ENCODE data around the gene CHRM5. TPM values are rescaled to one million over a fixed set of nuclear protein-coding genes. Genes with fewer than 3 reads are reported as not detected.

The CHRM5 gene
- total and polyA plus RNA-seq, 2 donors from 2014 or later, result 0.06 TPM; not detected in 1

DNA sequence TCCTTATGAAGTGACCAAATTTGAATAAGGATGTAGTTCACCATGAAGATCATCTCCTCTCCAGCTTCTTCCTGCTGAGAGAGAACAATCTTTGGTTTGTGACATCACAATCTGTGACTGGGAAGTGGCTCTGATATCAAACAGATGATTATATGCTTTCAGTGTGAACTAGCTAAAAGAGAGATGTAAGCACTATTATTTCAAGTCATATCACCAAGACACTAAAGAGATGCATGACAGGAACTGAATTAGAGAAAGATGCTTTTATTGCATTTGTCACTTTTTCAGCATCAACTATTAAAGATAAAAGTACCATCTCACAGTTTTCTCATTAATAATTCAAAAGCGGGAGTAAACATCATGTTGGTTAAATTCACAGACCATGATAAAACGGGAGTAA is 3.5 kb downstream of the CHRM5 start:
- no peaks in the 10 kb centered on the region for H3K36me3 ChIP-seq (ENCODE audit: control insufficient read depth in 2 of 3, insufficient read depth in 3 of 3, low read length in 3 of 3)
- no peak overlapping the region for H3K9ac ChIP-seq (ENCODE audit: low read length in 3 of 3)
- H3K4me1 ChIP-seq (ENCODE audit: control insufficient read depth in 2 of 3, insufficient read depth in 2 of 3, low read depth in 1 of 3, low read length in 3 of 3), result no peaks in the 10 kb centered on the region
- intact Hi-C loops (cut with DNase I), result no loop called here
- no peak for FAIRE-seq
- no peaks in the 10 kb centered on the region for H3K27me3 ChIP-seq (ENCODE audit: control insufficient read depth, insufficient read depth, low read length)
- DNase-seq, result no peak
- no peak overlapping the region for H3K27ac ChIP-seq (ENCODE audit: low read depth in 2 of 2, low read length in 2 of 2)
- no peaks in the 10 kb centered on the region for H3K9me3 ChIP-seq (ENCODE audit: control insufficient read depth in 2 of 3, insufficient read depth in 1 of 3, low read length in 3 of 3)
- TF ChIP-seq, protein P1, sequence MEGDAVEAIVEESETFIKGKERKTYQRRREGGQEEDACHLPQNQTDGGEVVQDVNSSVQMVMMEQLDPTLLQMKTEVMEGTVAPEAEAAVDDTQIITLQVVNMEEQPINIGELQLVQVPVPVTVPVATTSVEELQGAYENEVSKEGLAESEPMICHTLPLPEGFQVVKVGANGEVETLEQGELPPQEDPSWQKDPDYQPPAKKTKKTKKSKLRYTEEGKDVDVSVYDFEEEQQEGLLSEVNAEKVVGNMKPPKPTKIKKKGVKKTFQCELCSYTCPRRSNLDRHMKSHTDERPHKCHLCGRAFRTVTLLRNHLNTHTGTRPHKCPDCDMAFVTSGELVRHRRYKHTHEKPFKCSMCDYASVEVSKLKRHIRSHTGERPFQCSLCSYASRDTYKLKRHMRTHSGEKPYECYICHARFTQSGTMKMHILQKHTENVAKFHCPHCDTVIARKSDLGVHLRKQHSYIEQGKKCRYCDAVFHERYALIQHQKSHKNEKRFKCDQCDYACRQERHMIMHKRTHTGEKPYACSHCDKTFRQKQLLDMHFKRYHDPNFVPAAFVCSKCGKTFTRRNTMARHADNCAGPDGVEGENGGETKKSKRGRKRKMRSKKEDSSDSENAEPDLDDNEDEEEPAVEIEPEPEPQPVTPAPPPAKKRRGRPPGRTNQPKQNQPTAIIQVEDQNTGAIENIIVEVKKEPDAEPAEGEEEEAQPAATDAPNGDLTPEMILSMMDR (IDR thresholded peaks at IDR 0.05; ENCODE audit: borderline replicate concordance, extremely low read depth, insufficient read depth), result no peak
- no peak overlapping the region for H3K4me3 ChIP-seq (ENCODE audit: low read length in 3 of 3)

DNA sequence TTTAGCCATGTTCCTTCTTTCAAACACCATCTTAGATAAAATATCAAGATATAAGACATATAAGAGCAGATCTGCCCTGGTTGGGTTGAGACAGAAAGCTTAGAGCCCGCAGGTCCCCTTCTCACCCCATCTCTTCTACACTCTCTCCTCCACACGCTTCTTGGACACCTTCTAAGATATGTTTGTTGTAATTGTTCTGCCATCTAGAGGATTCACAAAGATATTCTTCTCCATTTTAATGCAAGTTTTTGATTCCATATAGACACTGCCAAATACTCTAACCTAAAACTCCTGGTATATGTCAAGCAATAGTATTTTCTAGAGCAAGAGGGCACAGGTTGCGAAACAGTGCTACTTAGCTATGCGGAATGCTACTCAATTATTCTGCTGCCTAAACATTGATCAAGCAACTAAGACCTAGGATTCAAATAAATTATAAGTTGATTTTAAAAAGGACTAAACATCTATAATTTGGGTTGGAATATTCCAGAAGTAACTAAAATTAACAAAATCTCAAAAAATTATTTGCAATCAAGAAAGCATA is 6.8 kb downstream of the CHRM5 start:
- Histone ChIP-seq H3K9ac (ENCODE audit: low read length in 3 of 3) (no peak overlapping the region), H3K27ac (ENCODE audit: low read depth in 2 of 2, low read length in 2 of 2) (no peak overlapping the region), H3K9me3 (ENCODE audit: control insufficient read depth in 2 of 3, insufficient read depth in 1 of 3, low read length in 3 of 3) (no peaks in the 10 kb centered on the region), H3K4me1 (ENCODE audit: control insufficient read depth in 2 of 3, insufficient read depth in 2 of 3, low read depth in 1 of 3, low read length in 3 of 3) (no peaks in the 10 kb centered on the region), H3K36me3 (ENCODE audit: control insufficient read depth in 2 of 3, insufficient read depth in 3 of 3, low read length in 3 of 3) (no peaks in the 10 kb centered on the region), H3K4me3 (ENCODE audit: low read length in 3 of 3) (no peak overlapping the region), H3K27me3 (ENCODE audit: control insufficient read depth, insufficient read depth, low read length) (no peaks in the 10 kb centered on the region)
- TF ChIP-seq, protein P1 (IDR thresholded peaks at IDR 0.05; ENCODE audit: borderline replicate concordance, extremely low read depth, insufficient read depth), result no peak
- FAIRE-seq (no peak), DNase-seq (no peak)
- intact Hi-C loops (cut with DNase I), result no loop called here

DNA sequence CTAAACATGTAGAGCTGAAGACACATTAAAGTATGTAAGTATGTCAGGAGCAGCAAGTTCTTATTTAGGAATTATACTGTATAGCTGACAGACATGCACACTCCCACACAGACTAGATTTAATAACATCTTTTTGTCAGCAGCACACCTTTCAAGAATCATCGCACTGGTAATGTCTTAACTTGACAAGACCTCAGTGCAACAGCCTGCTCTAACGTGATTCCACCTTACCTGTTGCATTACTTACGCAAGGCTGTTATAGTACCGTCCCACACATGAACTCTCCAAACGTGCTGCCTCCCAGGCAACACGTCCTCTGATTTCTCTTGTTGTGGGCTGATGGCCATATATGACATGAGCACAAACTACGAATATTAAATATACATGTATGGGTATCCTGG is 11.9 kb downstream of the CHRM5 start:
- H3K4me1 ChIP-seq (ENCODE audit: control insufficient read depth in 2 of 3, insufficient read depth in 2 of 3, low read depth in 1 of 3, low read length in 3 of 3), result no peaks in the 10 kb centered on the region
- no peak overlapping the region for H3K9ac ChIP-seq (ENCODE audit: low read length in 3 of 3)
- H3K27ac ChIP-seq (ENCODE audit: low read depth in 2 of 2, low read length in 2 of 2), result no peak overlapping the region
- DNase-seq (no peak), FAIRE-seq (no peak)
- H3K9me3 ChIP-seq (ENCODE audit: control insufficient read depth in 2 of 3, insufficient read depth in 1 of 3, low read length in 3 of 3), result no peaks in the 10 kb centered on the region
- no peaks in the 10 kb centered on the region for H3K27me3 ChIP-seq (ENCODE audit: control insufficient read depth, insufficient read depth, low read length)
- intact Hi-C loops (cut with DNase I), result no loop called here
- no peaks in the 10 kb centered on the region for H3K36me3 ChIP-seq (ENCODE audit: control insufficient read depth in 2 of 3, insufficient read depth in 3 of 3, low read length in 3 of 3)
- H3K4me3 ChIP-seq (ENCODE audit: low read length in 3 of 3), result no peak overlapping the region
- TF ChIP-seq, protein P1 (IDR thresholded peaks at IDR 0.05; ENCODE audit: borderline replicate concordance, extremely low read depth, insufficient read depth), result no peak

DNA sequence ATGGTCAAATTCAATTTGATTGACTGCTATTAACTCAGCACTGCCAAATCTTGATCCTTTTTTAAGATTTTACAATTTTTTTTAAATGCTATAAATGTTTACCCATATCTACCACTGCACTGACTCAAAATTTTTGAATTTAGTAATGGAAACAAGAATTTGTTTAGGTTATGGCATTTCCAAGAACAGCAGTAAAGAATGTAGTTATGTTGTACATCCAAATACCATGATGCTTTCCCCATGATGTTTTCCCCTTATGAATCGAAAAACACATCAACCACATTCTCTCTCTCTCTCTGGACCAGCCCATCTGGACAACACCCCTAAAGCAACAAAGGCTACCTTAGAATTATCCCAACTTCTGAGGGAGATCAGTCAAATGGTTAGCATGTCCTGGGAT is 14.2 kb downstream of the CHRM5 start:
- H3K27me3 ChIP-seq (ENCODE audit: control insufficient read depth, insufficient read depth, low read length), result no peaks in the 10 kb centered on the region
- FAIRE-seq (no peak), DNase-seq (no peak)
- TF ChIP-seq, protein P1 (IDR thresholded peaks at IDR 0.05; ENCODE audit: borderline replicate concordance, extremely low read depth, insufficient read depth), result no peak
- H3K4me3 ChIP-seq (ENCODE audit: low read length in 3 of 3), result no peak overlapping the region
- H3K27ac ChIP-seq (ENCODE audit: low read depth in 2 of 2, low read length in 2 of 2), result no peak overlapping the region
- H3K9me3 ChIP-seq (ENCODE audit: control insufficient read depth in 2 of 3, insufficient read depth in 1 of 3, low read length in 3 of 3), result no peaks in the 10 kb centered on the region
- H3K36me3 ChIP-seq (ENCODE audit: control insufficient read depth in 2 of 3, insufficient read depth in 3 of 3, low read length in 3 of 3), result no peaks in the 10 kb centered on the region
- H3K9ac ChIP-seq (ENCODE audit: low read length in 3 of 3), result no peak overlapping the region
- intact Hi-C loops (cut with DNase I), result no loop called here
- no peaks in the 10 kb centered on the region for H3K4me1 ChIP-seq (ENCODE audit: control insufficient read depth in 2 of 3, insufficient read depth in 2 of 3, low read depth in 1 of 3, low read length in 3 of 3)
